Mucosa of rectum (tissue), 2 donors: ENCODE results near the gene DISP3.

Source experiments
- H3K27ac ChIP-seq, 2 donors: one replicate each; pipeline ENCODE4 v1.7.0; 2013; ENCODE audit warnings: inconsistent platforms in 2 of 2, low read depth in 2 of 2, low read length in 2 of 2
- H3K27me3 ChIP-seq, 2 donors: one replicate each; pipeline ENCODE4 v1.7.0; 2013; ENCODE audit warnings: low read length in 2 of 2; ENCODE audit not compliant: control insufficient read depth in 2 of 2, insufficient read depth in 2 of 2
- H3K36me3 ChIP-seq, 2 donors: one replicate each; pipeline ENCODE4 v1.7.0; 2013; ENCODE audit warnings: low read length in 2 of 2; ENCODE audit not compliant: control insufficient read depth in 2 of 2, insufficient read depth in 2 of 2
- H3K4me1 ChIP-seq, 2 donors: one replicate each; pipeline ENCODE4 v1.7.0; 2013; ENCODE audit warnings: low read length in 2 of 2, mild to moderate bottlenecking in 1 of 2; ENCODE audit not compliant: control insufficient read depth in 2 of 2, insufficient read depth in 2 of 2
- H3K4me3 ChIP-seq, 2 donors: one replicate each; pipeline ENCODE4 v1.7.0; 2013; ENCODE audit warnings: low read length in 2 of 2
- H3K9ac ChIP-seq, 2 donors: one replicate each; pipeline ENCODE4 v1.7.0; 2013; ENCODE audit warnings: low read length in 2 of 2, low read depth in 1 of 2, mild to moderate bottlenecking in 1 of 2
- H3K9me3 ChIP-seq, 2 donors: one replicate each; pipeline ENCODE4 v1.7.0; 2013; ENCODE audit warnings: low read length in 2 of 2; ENCODE audit not compliant: control insufficient read depth in 2 of 2
- donor health status: healthy.
- donor health status: Normal muscosa, but diverticular disease.

DISP3 gene

GRCh38 chr1:11527541-11528452 is 48.8 kb downstream of the DISP3 start:
- no peak overlapping the region for H3K27ac ChIP-seq
- no peaks in the 10 kb centered on the region for H3K4me1 ChIP-seq
- no peak overlapping the region for H3K4me3 ChIP-seq
- H3K36me3 ChIP-seq = no peaks in the 10 kb centered on the region
- no peaks in the 10 kb centered on the region for H3K9me3 ChIP-seq
- no peaks in the 10 kb centered on the region for H3K27me3 ChIP-seq
- H3K9ac ChIP-seq = no peak overlapping the region

GRCh38 chr1:11528611-11529261 is 49.8 kb downstream of the DISP3 start:
- Histone ChIP-seq H3K36me3 (no peaks in the 10 kb centered on the region), H3K4me1 (no peaks in the 10 kb centered on the region), H3K27ac (no peak overlapping the region), H3K27me3 (no peaks in the 10 kb centered on the region), H3K9ac (no peak overlapping the region), H3K4me3 (no peak overlapping the region), H3K9me3 (no peaks in the 10 kb centered on the region)

- no peaks in the 10 kb centered on the region for H3K27me3 ChIP-seq
- H3K36me3 ChIP-seq = no peaks in the 10 kb centered on the region
- no peak overlapping the region for H3K27ac ChIP-seq
- H3K9me3 ChIP-seq = no peaks in the 10 kb centered on the region
- no peak overlapping the region for H3K4me3 ChIP-seq
- H3K4me1 ChIP-seq = no peaks in the 10 kb centered on the region
- no peak overlapping the region for H3K9ac ChIP-seq
Measured at GRCh38 chr1:11529330-11529729, 50.4 kb downstream of the DISP3 start.

- no peak overlapping the region for H3K9ac ChIP-seq
- H3K27ac ChIP-seq = no peak overlapping the region
- H3K4me1 ChIP-seq = no peaks in the 10 kb centered on the region
- H3K4me3 ChIP-seq = no peak overlapping the region
- H3K36me3 ChIP-seq = no peaks in the 10 kb centered on the region
- H3K27me3 ChIP-seq = no peaks in the 10 kb centered on the region
- no peaks in the 10 kb centered on the region for H3K9me3 ChIP-seq
Measured at GRCh38 chr1:11529763-11530730, 51.1 kb downstream of the DISP3 start.

- no peak overlapping the region for H3K9ac ChIP-seq
- no peaks in the 10 kb centered on the region for H3K9me3 ChIP-seq
- H3K27ac ChIP-seq = no peak overlapping the region
- H3K4me1 ChIP-seq = no peaks in the 10 kb centered on the region
- no peaks in the 10 kb centered on the region for H3K36me3 ChIP-seq
- H3K4me3 ChIP-seq = no peak overlapping the region
- no peaks in the 10 kb centered on the region for H3K27me3 ChIP-seq
Measured at GRCh38 chr1:11530731-11531311, 51.9 kb downstream of the DISP3 start.

- Histone ChIP-seq H3K9ac (no peak overlapping the region), H3K27ac (no peak overlapping the region), H3K4me1 (no peaks in the 10 kb centered on the region), H3K4me3 (no peak overlapping the region), H3K27me3 (no peaks in the 10 kb centered on the region), H3K9me3 (no peaks in the 10 kb centered on the region), H3K36me3 (no peaks in the 10 kb centered on the region)
Measured at GRCh38 chr1:11531314-11531870, 52.4 kb downstream of the DISP3 start.

- H3K4me3 ChIP-seq = no peak overlapping the region
- H3K36me3 ChIP-seq = no peaks in the 10 kb centered on the region
- H3K27me3 ChIP-seq = peaks cover 0 to 3% of the 10 kb centered on the region in 2 donors
- H3K9me3 ChIP-seq = no peaks in the 10 kb centered on the region
- H3K9ac ChIP-seq = no peak overlapping the region
- H3K4me1 ChIP-seq = no peaks in the 10 kb centered on the region
- no peak overlapping the region for H3K27ac ChIP-seq
Measured at GRCh38 chr1:11531943-11532342, 53.0 kb downstream of the DISP3 start.

GRCh38 chr1:11533790-11534787 is 55.1 kb downstream of the DISP3 start:
- Histone ChIP-seq H3K9ac (no peak overlapping the region), H3K27me3 (peaks cover 0 to 3% of the 10 kb centered on the region in 2 donors), H3K27ac (no peak overlapping the region), H3K4me3 (no peak overlapping the region), H3K4me1 (no peaks in the 10 kb centered on the region), H3K36me3 (no peaks in the 10 kb centered on the region), H3K9me3 (no peaks in the 10 kb centered on the region)

- Histone ChIP-seq H3K4me3 (no peak overlapping the region), H3K4me1 (no peaks in the 10 kb centered on the region), H3K27me3 (peaks cover 0 to 3% of the 10 kb centered on the region in 2 donors), H3K9me3 (no peaks in the 10 kb centered on the region), H3K36me3 (no peaks in the 10 kb centered on the region), H3K9ac (no peak overlapping the region), H3K27ac (no peak overlapping the region)
Measured at GRCh38 chr1:11534846-11535245, 55.9 kb downstream of the DISP3 start.
